GM19395 (cell line): ENCODE data around the gene OR4C3.
"Not testable (repeated sequence)": the region's sequence is repeated elsewhere in the genome, so short reads cannot be mapped to it uniquely, and the experiment has no call there.

Source experiments
- ATAC-seq: cut with Tn5 transposase; IDR thresholded peaks from one replicate; pipeline ENCODE4 v1.9.1; 2021; ENCODE audit warnings: mild to moderate bottlenecking, moderate library complexity; ENCODE audit not compliant: unreplicated experiment

The OR4C3 gene

GRCh38 chr11:48324620-48325019, at the start of gene OR4C3:
TSS of gene OR4C3 (plus strand) at chr11:48324920. CDS start at chr11:48325022, 102 bp downstream.
- not testable (repeated sequence) for ATAC-seq

- ATAC-seq: no peak
Measured at GRCh38 chr11:48305923-48306322, 18.8 kb upstream of the OR4C3 start, which contains the start of gene OR4S1. TSS of gene OR4S1 (plus strand) at chr11:48306223. CDS start at chr11:48306223, 0 bp downstream.

DNA sequence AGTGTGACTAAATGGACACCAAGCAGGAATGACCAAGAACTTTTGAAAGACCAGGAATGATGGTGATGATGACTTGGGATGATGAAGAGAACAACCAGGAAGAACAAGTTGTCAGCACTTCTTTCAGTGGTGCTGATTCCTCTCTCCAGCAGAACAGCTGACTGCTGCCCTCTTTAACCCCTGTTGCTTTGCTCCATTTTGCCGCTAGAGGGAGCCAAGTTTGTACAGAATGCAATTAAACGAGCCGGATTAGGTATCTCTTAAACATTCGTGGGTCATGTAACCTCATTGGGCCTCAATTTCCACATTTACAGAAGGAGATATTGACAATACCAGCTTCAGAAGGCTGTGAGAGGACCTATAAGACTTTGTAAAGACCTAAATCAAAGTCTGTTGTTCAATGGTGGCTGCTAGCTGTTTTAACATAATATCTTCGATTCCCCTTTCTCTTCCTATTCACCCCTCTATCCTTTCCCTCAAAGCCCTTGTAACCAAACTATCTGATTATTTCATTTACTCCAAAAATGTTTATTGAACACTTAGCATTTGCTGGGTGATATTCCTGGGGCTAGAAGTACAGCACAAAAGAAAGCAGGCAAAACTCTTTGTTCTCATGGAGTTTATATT, 16.8 kb upstream of the OR4C3 start:
- ATAC-seq: peak; percentile 92

GRCh38 chr11:48313590-48313989, 11.1 kb upstream of the OR4C3 start:
- ATAC-seq: not testable (repeated sequence)

GRCh38 chr11:48319813-48320212, 4.9 kb upstream of the OR4C3 start:
- not testable (repeated sequence) for ATAC-seq

DNA sequence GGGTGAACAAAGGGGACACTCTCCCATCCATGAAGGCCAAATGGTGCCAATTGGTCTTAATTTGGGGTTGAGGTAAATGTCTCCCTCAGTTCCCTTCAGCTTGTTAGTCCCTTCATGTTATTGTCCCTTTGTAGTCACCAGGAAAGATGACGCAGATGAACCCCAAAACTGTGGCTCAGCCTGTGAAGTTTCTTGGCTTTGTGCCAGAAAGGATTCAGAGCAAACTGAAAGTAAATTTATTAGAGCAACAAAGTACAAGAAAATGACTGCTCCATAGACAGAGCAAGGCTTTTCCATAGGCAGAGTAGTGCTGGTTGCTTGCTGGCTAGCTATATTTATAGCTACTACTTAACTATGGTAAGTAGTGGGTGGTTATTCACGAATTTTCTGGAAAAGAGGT, 16.7 kb downstream of the OR4C3 start:
- no peak for ATAC-seq

DNA sequence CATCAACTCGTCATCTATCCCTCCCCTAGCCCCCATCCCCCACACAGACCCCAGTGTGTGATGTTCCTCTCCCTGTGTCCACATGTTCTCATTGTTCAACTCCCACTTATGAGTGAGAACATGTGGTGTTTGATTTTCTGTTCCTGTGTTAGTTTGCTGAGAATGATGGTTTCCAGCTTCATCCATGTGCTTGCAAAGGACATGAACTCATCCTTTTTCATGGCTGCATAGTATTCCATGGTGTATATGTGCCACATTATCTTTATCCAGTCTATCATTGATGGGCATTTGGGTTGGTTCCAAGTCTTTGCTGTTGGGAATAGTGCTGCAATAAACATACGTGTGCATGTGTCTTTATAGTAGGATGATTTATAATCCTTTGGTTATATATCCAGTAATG, 17.8 kb downstream of the OR4C3 start:
- ATAC-seq: not testable (repeated sequence)

GRCh38 chr11:48346286-48346685, 21.6 kb downstream of the OR4C3 start:
- not testable (repeated sequence) for ATAC-seq

- ATAC-seq: no peak
Measured at GRCh38 chr11:48354013-48354412, 29.3 kb downstream of the OR4C3 start.

GRCh38 chr11:48354677-48355076, 30.0 kb downstream of the OR4C3 start:
- no peak for ATAC-seq

GRCh38 chr11:48361289-48361688, 36.6 kb downstream of the OR4C3 start:
- ATAC-seq: not testable (repeated sequence)

DNA sequence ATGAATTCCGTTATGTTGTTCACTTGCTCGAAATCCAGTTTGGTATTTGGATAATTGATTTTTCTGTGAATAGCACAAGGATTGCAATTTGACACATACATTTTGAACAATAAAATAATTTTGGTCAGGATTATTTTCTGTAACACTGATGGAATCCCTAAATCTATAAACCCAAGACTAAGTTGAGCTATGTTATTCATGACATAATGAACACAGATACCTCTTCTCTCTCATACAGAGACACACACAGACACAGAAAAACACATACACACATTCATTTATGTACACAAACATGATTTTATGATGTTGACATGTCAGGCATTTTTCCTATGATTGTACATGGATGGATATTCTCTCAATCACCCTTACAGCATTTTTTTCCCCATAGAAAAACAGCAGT, 41.6 kb downstream of the OR4C3 start, which contains the start of gene OR4C5:
OR4C5 (minus strand) TSS at position 101 of the 400 bp plus-strand sequence; CDS start at position 101, 0 bp downstream.
- ATAC-seq: no peak
